HCT116 (cell line): ENCODE data around the gene CCRL2. TPM values are rescaled to one million over a fixed set of nuclear protein-coding genes. Genes with fewer than 3 reads are reported as not detected.

Source experiments
- ATAC-seq: fragments of 200-7000 bp; cut with Tn5 transposase; 2 replicates; pipeline ENCODE4 v1.9.1; 2020; ENCODE audit warnings: mild to moderate bottlenecking, moderate library complexity
- BruUV-seq: library from RNA; stranded (reverse); fragments of 400-500 nt; replicated peaks from 2 replicates; lab custom pipeline; 2021; lab: Mats Ljungman, UMichigan
- CTCF ChIA-PET: fragments of 300-600 bp; sonication (Branson Sonifier 250); formaldehyde crosslinking; loops from one replicate; lab custom pipeline; 2021; ENCODE audit warnings: antibody characterized with exemption; lab: Charles Lee
- POLR2A ChIA-PET: fragments of 300-600, 350-600 bp; sonication (Branson Sonifier 250); formaldehyde crosslinking; loops from one replicate; lab custom pipeline; 2021; ENCODE audit warnings: antibody characterized with exemption; lab: Charles Lee
- RAD21 ChIA-PET, 2 experiments: fragments of 300-600 bp; sonication (Branson Sonifier 250); formaldehyde crosslinking; loops; one replicate each; lab custom pipeline; 2023; ENCODE audit warnings: low total read pairs in 2 of 2; ENCODE audit not compliant: uncharacterized antibody in 2 of 2, unreplicated experiment in 2 of 2, low non-redundant PET in 1 of 2; lab: Charles Lee
- DNase-seq: peaks from one replicate; pipeline ENCODE4 v3.0.0-alpha.2; 2010; ENCODE audit warnings: low read depth, low spot score
- H2AFZ ChIP-seq: fragments of 200-600 bp; shearing (Covaris generic), sonication (generic); 2 replicates; pipeline ENCODE4 v1.6.1; 2017; ENCODE audit warnings: low read depth, mixed run types, mixed read lengths, antibody characterized with exemption, low read length; ENCODE audit not compliant: poor library complexity, severe bottlenecking
- H3K27ac ChIP-seq: 2 replicates; pipeline ENCODE4 v1.5.1; 2012; ENCODE audit warnings: low read depth, low read length
- H3K27me3 ChIP-seq: fragments of 200-600 bp; sonication (generic); 2 replicates; pipeline ENCODE4 v1.6.1; 2016; ENCODE audit warnings: mixed run types, low read length, mixed read lengths; ENCODE audit not compliant: insufficient read depth
- H3K36me3 ChIP-seq, 2 experiments: fragments of 200-500 bp in 1 of 2; fragments of 200-600 bp in 1 of 2; sonication (Bioruptor generic) in 1 of 2; sonication (generic) in 1 of 2; 2 replicates each; pipeline versions ENCODE4 v1.5.1 to v1.6.1; 2014 to 2016; ENCODE audit warnings: low read length in 2 of 2, inconsistent platforms in 1 of 2, mixed read lengths in 1 of 2, mixed run types in 1 of 2; ENCODE audit not compliant: insufficient read depth in 2 of 2, control insufficient read depth in 1 of 2
- H3K4me1 ChIP-seq, 2 experiments: fragments of 200-600 bp in 1 of 2; sonication (generic) in 1 of 2; 2 replicates each; pipeline versions ENCODE4 v1.5.1 to v1.6.1; 2012 to 2017; ENCODE audit warnings: low read length in 2 of 2, inconsistent platforms in 1 of 2, mild to moderate bottlenecking in 1 of 2, mixed read lengths in 1 of 2, mixed run types in 1 of 2, moderate library complexity in 1 of 2; ENCODE audit not compliant: insufficient read depth in 2 of 2, control insufficient read depth in 1 of 2
- H3K4me2 ChIP-seq: fragments of 200-600 bp; sonication (generic); 2 replicates; pipeline ENCODE4 v1.6.1; 2017; ENCODE audit warnings: mixed run types, low read length, mixed read lengths
- H3K4me3 ChIP-seq, 2 experiments: fragments of 200-600 bp in 1 of 2; sonication (generic) in 1 of 2; replicated peaks in 1 of 2; 2 replicates each; pipeline ENCODE4 v1.5.1; 2011 to 2016; ENCODE audit warnings: low read length in 2 of 2, control low read depth in 1 of 2, low read depth in 1 of 2, mild to moderate bottlenecking in 1 of 2, mixed read lengths in 1 of 2, mixed run types in 1 of 2
- H3K79me2 ChIP-seq: fragments of 200-600 bp; sonication (generic); 2 replicates; pipeline ENCODE4 v1.6.1; 2017; ENCODE audit warnings: mild to moderate bottlenecking, mixed run types, low read length, moderate library complexity, mixed read lengths; ENCODE audit not compliant: insufficient read depth
- H3K9ac ChIP-seq: fragments of 200-600 bp; sonication (generic); 2 replicates; pipeline ENCODE4 v1.6.1; 2016; ENCODE audit warnings: low read length, mixed read lengths
- H3K9me2 ChIP-seq: fragments of 200-600 bp; sonication (generic), shearing (Covaris generic); 2 replicates; pipeline ENCODE4 v1.6.1; 2017; ENCODE audit warnings: mixed run types, mild to moderate bottlenecking, moderate library complexity; ENCODE audit not compliant: insufficient read depth
- H3K9me3 ChIP-seq, 2 experiments: fragments of 200-500 bp in 1 of 2; fragments of 200-600 bp in 1 of 2; sonication (Bioruptor generic) in 1 of 2; sonication (generic) in 1 of 2; 2 replicates each; pipeline ENCODE4 v1.6.1; 2014 to 2017; ENCODE audit warnings: low read length in 2 of 2, mixed read lengths in 2 of 2, inconsistent platforms in 1 of 2, low read depth in 1 of 2, mild to moderate bottlenecking in 1 of 2, mixed run types in 1 of 2, moderate library complexity in 1 of 2; ENCODE audit not compliant: control insufficient read depth in 1 of 2, insufficient read depth in 1 of 2
- H4K20me1 ChIP-seq: fragments of 200-600 bp; sonication (generic), shearing (Covaris generic); 2 replicates; pipeline ENCODE4 v1.6.1; 2017; ENCODE audit warnings: mixed run types, mild to moderate bottlenecking, moderate library complexity; ENCODE audit not compliant: insufficient read depth
- CBX3 ChIP-seq: IDR thresholded peaks from 2 replicates; pipeline ENCODE4 v1.6.1; 2012; ENCODE audit warnings: low read depth
- CEBPB ChIP-seq: IDR thresholded peaks from 2 replicates; pipeline ENCODE4 v1.6.1; 2012; ENCODE audit warnings: low read depth
- ELF1 ChIP-seq: IDR thresholded peaks from 2 replicates; pipeline ENCODE4 v1.6.1; 2012; ENCODE audit warnings: low read depth, borderline replicate concordance
- EZH2phosphoT487 ChIP-seq: fragments of 200-600 bp; IDR thresholded peaks from 2 replicates; pipeline ENCODE4 v1.6.1; 2018; ENCODE audit warnings: antibody characterized with exemption, borderline replicate concordance
- FOSL1 ChIP-seq: IDR thresholded peaks from 2 replicates; pipeline ENCODE4 v1.6.1; 2012; ENCODE audit warnings: low read depth
- JUND ChIP-seq: IDR thresholded peaks from 2 replicates; pipeline ENCODE4 v1.6.1; 2012
- MAX ChIP-seq: IDR thresholded peaks from 2 replicates; pipeline ENCODE4 v1.6.1; 2012
- POLR2AphosphoS5 ChIP-seq: IDR thresholded peaks from 2 replicates; pipeline ENCODE4 v1.6.1; 2011; ENCODE audit warnings: mild to moderate bottlenecking, low read depth, low read length, moderate library complexity
- RAD21 ChIP-seq: IDR thresholded peaks from 2 replicates; pipeline ENCODE4 v1.6.1; 2012; ENCODE audit warnings: low read depth, mild to moderate bottlenecking
- SP1 ChIP-seq: IDR thresholded peaks from 2 replicates; pipeline ENCODE4 v1.6.1; 2012; ENCODE audit warnings: low read depth
- SRF ChIP-seq: IDR thresholded peaks from 2 replicates; pipeline ENCODE4 v1.6.1; 2012; ENCODE audit warnings: low read depth
- TCF7L2 ChIP-seq: IDR thresholded peaks from 2 replicates; pipeline ENCODE4 v1.7.0; 2011; ENCODE audit warnings: borderline replicate concordance, inconsistent platforms; ENCODE audit not compliant: insufficient read depth, insufficient read length; ENCODE audit errors: extremely low read depth
- YY1 ChIP-seq: IDR thresholded peaks from 2 replicates; pipeline ENCODE4 v1.6.1; 2011; ENCODE audit warnings: low read length, low read depth, moderate library complexity, mild to moderate bottlenecking; ENCODE audit not compliant: insufficient replicate concordance; ENCODE audit errors: extremely low read depth
- ZBTB33 ChIP-seq: IDR thresholded peaks from 2 replicates; pipeline ENCODE4 v1.6.1; 2011; ENCODE audit warnings: mild to moderate bottlenecking, low read length, moderate library complexity; ENCODE audit not compliant: insufficient replicate concordance; ENCODE audit errors: extremely low read depth
- ZFX ChIP-seq: fragments of 450-650 bp; IDR thresholded peaks from 2 replicates; pipeline ENCODE4 v1.6.1; 2017
- intact Hi-C: fragments of 100-400 bp; cut with micrococcal nuclease; formaldehyde crosslinking; loops from 2 replicates; pipeline ENCODE4 v1.10.0; 2022
- total RNA-seq: library from RNA; stranded (reverse); gene quantifications from one replicate; pipeline ENCODE4 v1.2.1, GENCODE V29; 2021; ENCODE audit not compliant: unreplicated experiment
- TF ChIP-seq, protein P1 (sequence below): IDR thresholded peaks from 2 replicates; pipeline ENCODE4 v1.6.1; 2012

The CCRL2 gene
- total RNA-seq, 1 experiment from 2014 or later, result not detected

DNA sequence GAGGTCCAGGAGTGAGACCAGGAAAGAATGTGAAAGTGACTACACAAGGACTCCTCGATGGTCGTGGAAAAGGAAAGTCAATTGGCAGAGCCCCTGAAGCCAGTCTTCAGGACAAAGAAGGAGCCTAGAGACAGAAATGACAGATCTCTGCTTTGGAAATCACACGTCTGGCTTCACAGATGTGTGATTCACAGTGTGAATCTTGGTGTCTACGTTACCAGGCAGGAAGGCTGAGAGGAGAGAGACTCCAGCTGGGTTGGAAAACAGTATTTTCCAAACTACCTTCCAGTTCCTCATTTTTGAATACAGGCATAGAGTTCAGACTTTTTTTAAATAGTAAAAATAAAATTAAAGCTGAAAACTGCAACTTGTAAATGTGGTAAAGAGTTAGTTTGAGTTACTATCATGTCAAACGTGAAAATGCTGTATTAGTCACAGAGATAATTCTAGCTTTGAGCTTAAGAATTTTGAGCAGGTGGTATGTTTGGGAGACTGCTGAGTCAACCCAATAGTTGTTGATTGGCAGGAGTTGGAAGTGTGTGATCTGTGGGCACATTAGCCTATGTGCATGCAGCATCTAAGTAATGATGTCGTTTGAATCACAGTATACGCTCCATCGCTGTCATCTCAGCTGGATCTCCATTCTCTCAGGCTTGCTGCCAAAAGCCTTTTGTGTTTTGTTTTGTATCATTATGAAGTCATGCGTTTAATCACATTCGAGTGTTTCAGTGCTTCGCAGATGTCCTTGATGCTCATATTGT lies 47.1 kb upstream of the CCRL2 start:
- ATAC-seq (no peak), DNase-seq (no peak)
- POLR2A ChIA-PET, result no interaction called here
- H3K79me2 ChIP-seq, result no peaks in the 10 kb centered on the region
- H3K27ac ChIP-seq, result no peak overlapping the region
- BruUV-seq, result no TSS peak
- H3K9me2 ChIP-seq, result no peaks in the 10 kb centered on the region
- H4K20me1 ChIP-seq, result no peaks in the 10 kb centered on the region
- TF ChIP-seq CEBPB, result no peak
- no peak for TF ChIP-seq ZFX
- TF ChIP-seq, protein P1, sequence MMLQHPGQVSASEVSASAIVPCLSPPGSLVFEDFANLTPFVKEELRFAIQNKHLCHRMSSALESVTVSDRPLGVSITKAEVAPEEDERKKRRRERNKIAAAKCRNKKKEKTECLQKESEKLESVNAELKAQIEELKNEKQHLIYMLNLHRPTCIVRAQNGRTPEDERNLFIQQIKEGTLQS, result no peak
- TF ChIP-seq EZH2phosphoT487, result no peak
- no peak for TF ChIP-seq YY1
- no peak for TF ChIP-seq POLR2AphosphoS5
- no peak for TF ChIP-seq SP1
- TF ChIP-seq JUND, result no peak
- no peak for TF ChIP-seq SRF
- TF ChIP-seq ZBTB33, result no peak
- no peak for TF ChIP-seq CBX3
- TF ChIP-seq MAX, result no peak
- TF ChIP-seq RAD21, result no peak
- no peak for TF ChIP-seq FOSL1
- no peak for TF ChIP-seq TCF7L2
- no peak for TF ChIP-seq ELF1
- TF ChIP-seq, all 23 proteins: peak for 0
- no peaks in the 10 kb centered on the region for H3K36me3 ChIP-seq
- no peaks in the 10 kb centered on the region for H3K4me1 ChIP-seq
- intact Hi-C loops, result no loop called here
- peaks cover 27% of the 10 kb centered on the region for H3K27me3 ChIP-seq
- no peaks in the 10 kb centered on the region for H3K9me3 ChIP-seq
- no peak overlapping the region for H3K4me3 ChIP-seq
- RAD21 ChIA-PET, result interaction anchor here in 1 of 2 experiments (0.6 kb wide), 1 partner anchor 270 kb away, joined by 4 read pairs; no protein-coding TSS in a partner anchor
- H3K9ac ChIP-seq, result no peak overlapping the region
- CTCF ChIA-PET, result interaction anchor here (1.0 to 1.5 kb wide), 3 partner anchors 13 to 151 kb away, joined by 3 to 4 read pairs (median 3); no protein-coding TSS in a partner anchor
- no peak overlapping the region for H2AFZ ChIP-seq
- H3K4me2 ChIP-seq, result no peak overlapping the region
